ENCODE data around the gene FOXRED1.

DNA sequence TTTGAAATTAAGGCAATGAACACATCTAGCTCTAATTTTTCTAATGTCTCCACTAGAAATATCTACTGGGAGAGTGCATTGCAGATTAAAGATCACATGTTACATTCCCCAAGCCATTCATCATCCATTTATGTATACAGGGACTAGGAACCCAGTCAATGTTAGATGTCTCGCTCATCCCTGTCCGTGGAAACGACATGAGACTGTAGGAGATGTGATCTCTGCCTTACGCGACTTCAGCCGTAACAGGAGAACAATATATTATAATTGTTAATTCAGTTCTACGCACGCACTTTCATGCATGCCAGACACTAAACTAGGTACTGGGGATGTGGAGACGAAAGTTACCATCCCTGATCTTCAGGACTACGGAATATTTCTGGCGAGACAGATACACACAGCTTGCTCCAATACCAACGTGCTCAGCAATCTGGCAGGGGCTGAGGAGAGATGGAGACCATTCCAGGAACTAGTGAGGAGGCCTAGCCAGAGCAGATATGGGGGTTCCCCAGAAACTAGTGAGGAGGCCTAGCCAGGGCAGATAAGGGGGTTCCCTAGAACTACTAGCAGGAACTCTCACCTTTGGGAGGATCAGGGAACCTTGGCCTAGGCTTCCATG lies 35.6 kb downstream of the FOXRED1 start:
- TF ChIP-seq, protein P1, sequence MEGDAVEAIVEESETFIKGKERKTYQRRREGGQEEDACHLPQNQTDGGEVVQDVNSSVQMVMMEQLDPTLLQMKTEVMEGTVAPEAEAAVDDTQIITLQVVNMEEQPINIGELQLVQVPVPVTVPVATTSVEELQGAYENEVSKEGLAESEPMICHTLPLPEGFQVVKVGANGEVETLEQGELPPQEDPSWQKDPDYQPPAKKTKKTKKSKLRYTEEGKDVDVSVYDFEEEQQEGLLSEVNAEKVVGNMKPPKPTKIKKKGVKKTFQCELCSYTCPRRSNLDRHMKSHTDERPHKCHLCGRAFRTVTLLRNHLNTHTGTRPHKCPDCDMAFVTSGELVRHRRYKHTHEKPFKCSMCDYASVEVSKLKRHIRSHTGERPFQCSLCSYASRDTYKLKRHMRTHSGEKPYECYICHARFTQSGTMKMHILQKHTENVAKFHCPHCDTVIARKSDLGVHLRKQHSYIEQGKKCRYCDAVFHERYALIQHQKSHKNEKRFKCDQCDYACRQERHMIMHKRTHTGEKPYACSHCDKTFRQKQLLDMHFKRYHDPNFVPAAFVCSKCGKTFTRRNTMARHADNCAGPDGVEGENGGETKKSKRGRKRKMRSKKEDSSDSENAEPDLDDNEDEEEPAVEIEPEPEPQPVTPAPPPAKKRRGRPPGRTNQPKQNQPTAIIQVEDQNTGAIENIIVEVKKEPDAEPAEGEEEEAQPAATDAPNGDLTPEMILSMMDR (IDR thresholded peaks at IDR 0.05; ENCODE audit: borderline replicate concordance, extremely low read depth, low read length, poor library complexity, severe bottlenecking), result no peak
- no peak for TF ChIP-seq EZH2 (IDR thresholded peaks at IDR 0.05; ENCODE audit: borderline replicate concordance, low read depth, low read length, severe bottlenecking)
